Tibial nerve (tissue), 3 donors: Measurements from ENCODE around the gene USP44.

Experiments used
- POLR2A ChIP-seq, 2 donors: fragments of 450-650 bp; IDR thresholded peaks; one replicate each; pipeline ENCODE4 v1.6.1; 2017; ENCODE audit warnings: antibody characterized with exemption in 2 of 2, mild to moderate bottlenecking in 2 of 2, moderate library complexity in 2 of 2
- TF ChIP-seq, protein P1 (sequence below), 5 experiments: fragments of 200-600 bp in 3 of 5; fragments of 450-650 bp in 2 of 5; sonication (generic) in 3 of 5; IDR thresholded peaks; one replicate each; pipeline ENCODE4 v1.5.1; 2016 to 2019; ENCODE audit warnings: antibody characterized with exemption in 5 of 5, mild to moderate bottlenecking in 3 of 5, moderate library complexity in 2 of 5

DNA sequence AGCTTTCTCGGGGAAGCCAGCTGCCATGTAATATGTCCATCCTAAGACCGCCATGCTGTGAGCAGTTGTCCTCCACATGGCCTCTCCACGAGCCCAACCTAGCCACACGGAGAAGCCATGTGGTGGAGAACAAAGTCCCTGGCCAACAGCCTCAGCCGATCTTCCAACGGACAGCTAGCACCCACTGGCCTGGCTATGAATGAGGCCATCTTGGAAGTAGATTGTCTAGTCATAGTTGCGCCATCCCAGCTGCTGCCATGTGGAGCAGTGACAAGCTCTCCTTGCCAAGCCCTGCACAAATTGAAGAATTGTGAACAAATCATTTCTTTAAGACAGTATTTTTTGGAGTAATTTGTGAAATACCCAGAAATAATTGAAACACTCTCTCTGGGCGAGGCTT, 49.3 kb upstream of the USP44 start:
- TF ChIP-seq, protein P1, sequence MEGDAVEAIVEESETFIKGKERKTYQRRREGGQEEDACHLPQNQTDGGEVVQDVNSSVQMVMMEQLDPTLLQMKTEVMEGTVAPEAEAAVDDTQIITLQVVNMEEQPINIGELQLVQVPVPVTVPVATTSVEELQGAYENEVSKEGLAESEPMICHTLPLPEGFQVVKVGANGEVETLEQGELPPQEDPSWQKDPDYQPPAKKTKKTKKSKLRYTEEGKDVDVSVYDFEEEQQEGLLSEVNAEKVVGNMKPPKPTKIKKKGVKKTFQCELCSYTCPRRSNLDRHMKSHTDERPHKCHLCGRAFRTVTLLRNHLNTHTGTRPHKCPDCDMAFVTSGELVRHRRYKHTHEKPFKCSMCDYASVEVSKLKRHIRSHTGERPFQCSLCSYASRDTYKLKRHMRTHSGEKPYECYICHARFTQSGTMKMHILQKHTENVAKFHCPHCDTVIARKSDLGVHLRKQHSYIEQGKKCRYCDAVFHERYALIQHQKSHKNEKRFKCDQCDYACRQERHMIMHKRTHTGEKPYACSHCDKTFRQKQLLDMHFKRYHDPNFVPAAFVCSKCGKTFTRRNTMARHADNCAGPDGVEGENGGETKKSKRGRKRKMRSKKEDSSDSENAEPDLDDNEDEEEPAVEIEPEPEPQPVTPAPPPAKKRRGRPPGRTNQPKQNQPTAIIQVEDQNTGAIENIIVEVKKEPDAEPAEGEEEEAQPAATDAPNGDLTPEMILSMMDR (IDR thresholded peaks at IDR 0.05), result no peak
- TF ChIP-seq POLR2A (IDR thresholded peaks at IDR 0.05), result no peak
